Central memory CD8-positive, alpha-beta T cell (primary cell): ENCODE data around the gene DPRX.
A peak's percentile ranks its signal among the peaks of the same experiment; 100 is the strongest.

Experiments
- ATAC-seq: fragments of 150-1000 bp; cut with Tn5 transposase; replicated peaks from 2 replicates; pipeline ENCODE4 v1.10.0; 2022; ENCODE audit warnings: mild to moderate bottlenecking, moderate FRiP score, moderate number of reproducible peaks; ENCODE audit not compliant: poor library complexity, severe bottlenecking; ENCODE audit errors: extremely low read depth
- DNase-seq, 2 donors: peaks; one replicate each; pipeline ENCODE4 v3.0.0; 2021; ENCODE audit warnings: low spot score in 2 of 2
- H3K27ac Mint-ChIP-seq: one replicate; pipeline ENCODE4 v1.8.0; 2022; ENCODE audit warnings: low read depth, mild to moderate bottlenecking, moderate library complexity, mixed read lengths
- H3K27me3 Mint-ChIP-seq: one replicate; pipeline ENCODE4 v1.8.0; 2022; ENCODE audit warnings: mixed read lengths
- H3K36me3 Mint-ChIP-seq: one replicate; pipeline ENCODE4 v1.8.0; 2022; ENCODE audit warnings: mild to moderate bottlenecking, moderate library complexity, mixed read lengths; ENCODE audit not compliant: insufficient read depth
- H3K4me1 Mint-ChIP-seq: one replicate; pipeline ENCODE4 v1.8.0; 2022; ENCODE audit warnings: mixed read lengths
- H3K4me3 Mint-ChIP-seq: one replicate; pipeline ENCODE4 v1.8.0; 2022; ENCODE audit warnings: mild to moderate bottlenecking, moderate library complexity, mixed read lengths
- H3K9me3 Mint-ChIP-seq: one replicate; pipeline ENCODE4 v1.8.0; 2022; ENCODE audit warnings: mixed read lengths

The DPRX gene

GRCh38 chr19:53631949-53632407, at the start of gene DPRX:
Gene DPRX (plus strand): TSS chr19:53631999. CDS start chr19:53632107, 108 bp downstream.
- H3K4me3 Mint-ChIP-seq = no peak within 1 kb of the TSS
- DNase-seq (no peak), ATAC-seq (no peak)
- H3K27me3 Mint-ChIP-seq = no peaks in the 10 kb centered on the region
- H3K9me3 Mint-ChIP-seq = peaks cover 5% of the 10 kb centered on the region
- H3K36me3 Mint-ChIP-seq = no peaks in the 10 kb centered on the region
- H3K4me1 Mint-ChIP-seq = no peaks in the 10 kb centered on the region
- H3K27ac Mint-ChIP-seq = peak within 1 kb of the TSS; percentile 57

GRCh38 chr19:53583181-53583580, 48.6 kb upstream of the DPRX start:
- H3K36me3 Mint-ChIP-seq = peaks cover 11% of the 10 kb centered on the region
- H3K9me3 Mint-ChIP-seq = peaks cover 26% of the 10 kb centered on the region
- ATAC-seq = no peak
- no peaks in the 10 kb centered on the region for H3K27me3 Mint-ChIP-seq
- H3K27ac Mint-ChIP-seq = no peak overlapping the region
- H3K4me3 Mint-ChIP-seq = no peak overlapping the region
- no peaks in the 10 kb centered on the region for H3K4me1 Mint-ChIP-seq
- no peak for DNase-seq

GRCh38 chr19:53586277-53586691, 45.5 kb upstream of the DPRX start:
- no peak overlapping the region for H3K4me3 Mint-ChIP-seq
- H3K36me3 Mint-ChIP-seq = peaks cover 2% of the 10 kb centered on the region
- H3K27ac Mint-ChIP-seq = no peak overlapping the region
- ATAC-seq (no peak), DNase-seq (no peak)
- no peaks in the 10 kb centered on the region for H3K4me1 Mint-ChIP-seq
- no peaks in the 10 kb centered on the region for H3K27me3 Mint-ChIP-seq
- H3K9me3 Mint-ChIP-seq = peaks cover 13% of the 10 kb centered on the region

GRCh38 chr19:53594811-53595509, 36.8 kb upstream of the DPRX start:
- Mint-ChIP-seq H3K4me3 (no peak overlapping the region), H3K36me3 (no peaks in the 10 kb centered on the region), H3K27me3 (no peaks in the 10 kb centered on the region), H3K4me1 (no peaks in the 10 kb centered on the region), H3K27ac (no peak overlapping the region), H3K9me3 (no peaks in the 10 kb centered on the region)
- ATAC-seq = no peak
- no peak for DNase-seq

GRCh38 chr19:53595510-53595867, 36.3 kb upstream of the DPRX start:
- no peaks in the 10 kb centered on the region for H3K36me3 Mint-ChIP-seq
- H3K4me1 Mint-ChIP-seq = no peaks in the 10 kb centered on the region
- ATAC-seq (no peak), DNase-seq (no peak)
- no peaks in the 10 kb centered on the region for H3K27me3 Mint-ChIP-seq
- no peaks in the 10 kb centered on the region for H3K9me3 Mint-ChIP-seq
- no peak overlapping the region for H3K27ac Mint-ChIP-seq
- H3K4me3 Mint-ChIP-seq = no peak overlapping the region

- Mint-ChIP-seq H3K9me3 (no peaks in the 10 kb centered on the region), H3K27me3 (no peaks in the 10 kb centered on the region)
These were observed 35.7 kb upstream of the DPRX start for GRCh38 chr19:53596056-53596455.

GRCh38 chr19:53597023-53597422, 34.8 kb upstream of the DPRX start:
- no peak overlapping the region for H3K27ac Mint-ChIP-seq
- no peak for ATAC-seq
- no peak overlapping the region for H3K4me3 Mint-ChIP-seq
- DNase-seq = no peak
- H3K36me3 Mint-ChIP-seq = no peaks in the 10 kb centered on the region
- H3K27me3 Mint-ChIP-seq = no peaks in the 10 kb centered on the region
- H3K9me3 Mint-ChIP-seq = peaks cover 3% of the 10 kb centered on the region
- H3K4me1 Mint-ChIP-seq = no peaks in the 10 kb centered on the region

More at GRCh38 chr19:53596056-53596455, 35.7 kb upstream of the DPRX start:
- ATAC-seq (no peak), DNase-seq (no peak)
- no peaks in the 10 kb centered on the region for H3K4me1 Mint-ChIP-seq
- H3K27ac Mint-ChIP-seq = no peak overlapping the region
- no peaks in the 10 kb centered on the region for H3K36me3 Mint-ChIP-seq
- H3K4me3 Mint-ChIP-seq = no peak overlapping the region

- H3K27ac Mint-ChIP-seq = no peak overlapping the region
- no peak overlapping the region for H3K4me3 Mint-ChIP-seq
- H3K9me3 Mint-ChIP-seq = peaks cover 4% of the 10 kb centered on the region
- H3K36me3 Mint-ChIP-seq = no peaks in the 10 kb centered on the region
- ATAC-seq (no peak), DNase-seq (no peak)
- no peaks in the 10 kb centered on the region for H3K4me1 Mint-ChIP-seq
- peaks cover 3% of the 10 kb centered on the region for H3K27me3 Mint-ChIP-seq
These were observed 33.4 kb upstream of the DPRX start for GRCh38 chr19:53598361-53598760.

- H3K4me3 Mint-ChIP-seq = no peak overlapping the region
- H3K27me3 Mint-ChIP-seq = peaks cover 13% of the 10 kb centered on the region
- H3K4me1 Mint-ChIP-seq = no peaks in the 10 kb centered on the region
- peaks cover 4% of the 10 kb centered on the region for H3K9me3 Mint-ChIP-seq
- no peak overlapping the region for H3K27ac Mint-ChIP-seq
- no peak for ATAC-seq
- DNase-seq = no peak
- no peaks in the 10 kb centered on the region for H3K36me3 Mint-ChIP-seq
These were observed 31.6 kb upstream of the DPRX start for GRCh38 chr19:53600217-53600616.

- DNase-seq (no peak), ATAC-seq (no peak)
- H3K36me3 Mint-ChIP-seq = no peaks in the 10 kb centered on the region
- H3K27me3 Mint-ChIP-seq = peaks cover 13% of the 10 kb centered on the region
- H3K4me3 Mint-ChIP-seq = no peak overlapping the region
- H3K27ac Mint-ChIP-seq = no peak overlapping the region
- no peaks in the 10 kb centered on the region for H3K4me1 Mint-ChIP-seq
- peaks cover 4% of the 10 kb centered on the region for H3K9me3 Mint-ChIP-seq
These were observed 25.8 kb upstream of the DPRX start for GRCh38 chr19:53606031-53606430.

GRCh38 chr19:53608381-53608780, 23.4 kb upstream of the DPRX start:
- no peaks in the 10 kb centered on the region for H3K36me3 Mint-ChIP-seq
- peaks cover 10% of the 10 kb centered on the region for H3K27me3 Mint-ChIP-seq
- no peaks in the 10 kb centered on the region for H3K4me1 Mint-ChIP-seq
- no peaks in the 10 kb centered on the region for H3K9me3 Mint-ChIP-seq
- H3K27ac Mint-ChIP-seq = no peak overlapping the region
- no peak overlapping the region for H3K4me3 Mint-ChIP-seq
- DNase-seq = no peak
- ATAC-seq = no peak

GRCh38 chr19:53612762-53613526, 18.9 kb upstream of the DPRX start:
- ATAC-seq = no peak
- no peak for DNase-seq
- H3K9me3 Mint-ChIP-seq = no peaks in the 10 kb centered on the region
- no peaks in the 10 kb centered on the region for H3K4me1 Mint-ChIP-seq
- no peak overlapping the region for H3K27ac Mint-ChIP-seq
- no peaks in the 10 kb centered on the region for H3K36me3 Mint-ChIP-seq
- no peak overlapping the region for H3K4me3 Mint-ChIP-seq
- no peaks in the 10 kb centered on the region for H3K27me3 Mint-ChIP-seq
